Measurements from ENCODE around the gene NIPAL1.
"Not testable (repeated sequence)": the region's sequence is repeated elsewhere in the genome, so short reads cannot be mapped to it uniquely, and the experiment has no call there.

NIPAL1 gene

GRCh38 chr4:48005781-48006180 is 10.8 kb upstream of the NIPAL1 start:
- Histone ChIP-seq H3K4me3 (ENCODE audit: insufficient read depth, low read length, poor library complexity, severe bottlenecking) (no peak overlapping the region), H3K27ac (ENCODE audit: low read depth, low read length) (no peak overlapping the region), H3K9me3 (ENCODE audit: insufficient read depth, low read length) (peaks cover 19% of the 10 kb centered on the region; the same call in 1 of the 2 replicates), H3F3A (ENCODE audit: insufficient read depth) (no peaks in the 10 kb centered on the region), H3K27me3 (ENCODE audit: low read length) (no peaks in the 10 kb centered on the region), H3K9me2 (replicated peaks; ENCODE audit: insufficient read depth, low read length) (no peaks in the 10 kb centered on the region), H2AFZ (ENCODE audit: low read depth, low read length, severe bottlenecking) (no peak overlapping the region), H3K9ac (ENCODE audit: low read length) (no peak overlapping the region), H3K36me3 (ENCODE audit: low read length) (peaks cover 5% of the 10 kb centered on the region; the same call in 1 of the 2 replicates), H3K79me2 (ENCODE audit: insufficient read depth, low read length) (no peaks in the 10 kb centered on the region), H4K20me1 (ENCODE audit: low read depth, low read length) (no peaks in the 10 kb centered on the region), H3K4me2 (ENCODE audit: low read depth, low read length, poor library complexity, severe bottlenecking) (no peak overlapping the region)
- TF ChIP-seq EZH2phosphoT487 (conservative IDR thresholded peaks at IDR 0.05; ENCODE audit: low read length) (no peak), CTCF (IDR thresholded peaks at IDR 0.05; ENCODE audit: insufficient read depth, low read length, poor library complexity, severe bottlenecking) (no peak)

- H4K20me1 ChIP-seq (ENCODE audit: low read depth, low read length) = no peaks in the 10 kb centered on the region
- H3K4me2 ChIP-seq (ENCODE audit: low read depth, low read length, poor library complexity, severe bottlenecking) = no peak overlapping the region
- TF ChIP-seq EZH2phosphoT487 (conservative IDR thresholded peaks at IDR 0.05; ENCODE audit: low read length) (no peak), CTCF (IDR thresholded peaks at IDR 0.05; ENCODE audit: insufficient read depth, low read length, poor library complexity, severe bottlenecking) (no peak)
- H3K36me3 ChIP-seq (ENCODE audit: low read length) = peaks cover 5% of the 10 kb centered on the region; the same call in 1 of the 2 replicates
- H3K27me3 ChIP-seq (ENCODE audit: low read length) = no peaks in the 10 kb centered on the region
- H3K9me3 ChIP-seq (ENCODE audit: insufficient read depth, low read length) = peaks cover 19% of the 10 kb centered on the region; the same call in 1 of the 2 replicates
- H3K79me2 ChIP-seq (ENCODE audit: insufficient read depth, low read length) = no peaks in the 10 kb centered on the region
- H3K9me2 ChIP-seq (replicated peaks; ENCODE audit: insufficient read depth, low read length) = no peaks in the 10 kb centered on the region
- H3K4me3 ChIP-seq (ENCODE audit: insufficient read depth, low read length, poor library complexity, severe bottlenecking) = no peak overlapping the region
- no peak overlapping the region for H2AFZ ChIP-seq (ENCODE audit: low read depth, low read length, severe bottlenecking)
- no peak overlapping the region for H3K27ac ChIP-seq (ENCODE audit: low read depth, low read length)
- no peak overlapping the region for H3K9ac ChIP-seq (ENCODE audit: low read length)
- no peaks in the 10 kb centered on the region for H3F3A ChIP-seq (ENCODE audit: insufficient read depth)
Observed at GRCh38 chr4:48008021-48008596, 8.5 kb upstream of the NIPAL1 start.

- peaks cover 12% of the 10 kb centered on the region; the same call in 1 of the 2 replicates for H3K9me3 ChIP-seq (ENCODE audit: insufficient read depth, low read length)
- not testable (repeated sequence) for H3K9me2 ChIP-seq (replicated peaks; ENCODE audit: insufficient read depth, low read length); H3K4me2 ChIP-seq (ENCODE audit: low read depth, low read length, poor library complexity, severe bottlenecking); H3K79me2 ChIP-seq (ENCODE audit: insufficient read depth, low read length); H3K4me3 ChIP-seq (ENCODE audit: insufficient read depth, low read length, poor library complexity, severe bottlenecking); H4K20me1 ChIP-seq (ENCODE audit: low read depth, low read length); H3K27me3 ChIP-seq (ENCODE audit: low read length); H3K27ac ChIP-seq (ENCODE audit: low read depth, low read length); H3K36me3 ChIP-seq (ENCODE audit: low read length); H3K9ac ChIP-seq (ENCODE audit: low read length); H3F3A ChIP-seq (ENCODE audit: insufficient read depth); H2AFZ ChIP-seq (ENCODE audit: low read depth, low read length, severe bottlenecking)
Observed at GRCh38 chr4:48010906-48011305, 5.7 kb upstream of the NIPAL1 start.

GRCh38 chr4:48011722-48012121 is 4.8 kb upstream of the NIPAL1 start:
- no peaks in the 10 kb centered on the region for H4K20me1 ChIP-seq (ENCODE audit: low read depth, low read length)
- no peaks in the 10 kb centered on the region for H3K27me3 ChIP-seq (ENCODE audit: low read length)
- no peak overlapping the region for H3K9ac ChIP-seq (ENCODE audit: low read length)
- H3K9me2 ChIP-seq (replicated peaks; ENCODE audit: insufficient read depth, low read length) = no peaks in the 10 kb centered on the region
- H3F3A ChIP-seq (ENCODE audit: insufficient read depth) = no peaks in the 10 kb centered on the region
- no peak overlapping the region for H2AFZ ChIP-seq (ENCODE audit: low read depth, low read length, severe bottlenecking)
- no peak overlapping the region for H3K27ac ChIP-seq (ENCODE audit: low read depth, low read length)
- no peaks in the 10 kb centered on the region for H3K79me2 ChIP-seq (ENCODE audit: insufficient read depth, low read length)
- peaks cover 7% of the 10 kb centered on the region; the same call in 1 of the 2 replicates for H3K9me3 ChIP-seq (ENCODE audit: insufficient read depth, low read length)
- no peak overlapping the region for H3K4me2 ChIP-seq (ENCODE audit: low read depth, low read length, poor library complexity, severe bottlenecking)
- H3K36me3 ChIP-seq (ENCODE audit: low read length) = peaks cover 5% of the 10 kb centered on the region; the same call in 1 of the 2 replicates
- TF ChIP-seq EZH2phosphoT487 (conservative IDR thresholded peaks at IDR 0.05; ENCODE audit: low read length) = no peak
- no peak overlapping the region for H3K4me3 ChIP-seq (ENCODE audit: insufficient read depth, low read length, poor library complexity, severe bottlenecking)
